ENCODE measurements around the gene DPF3.

DNA sequence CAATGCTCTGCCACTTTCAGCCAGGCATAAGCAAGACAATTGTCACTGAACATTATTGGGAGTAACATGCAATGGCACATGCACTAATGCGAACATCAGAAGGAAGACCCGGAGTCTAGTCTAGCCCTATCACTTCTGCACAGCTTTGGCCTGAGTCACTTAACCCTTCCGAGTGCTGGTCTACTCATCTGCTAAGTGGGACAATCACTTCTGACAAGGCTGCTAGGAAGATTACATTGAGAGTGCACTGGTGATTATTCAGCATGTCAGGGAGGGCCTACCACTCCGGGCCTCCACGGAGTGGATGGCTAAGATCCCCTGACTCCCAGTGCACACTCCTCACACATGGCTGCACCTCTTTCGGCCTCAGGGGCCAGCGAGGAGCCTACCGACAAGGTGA is 240.9 kb downstream of the DPF3 start:
- no peak for TF ChIP-seq CTCF (IDR thresholded peaks at IDR 0.05)
- TF ChIP-seq EP300 (IDR thresholded peaks at IDR 0.05): no peak
